WTC11 (cell line): ENCODE measurements around the gene WDR89.

Source experiments
- CREB1 ChIP-seq: sonication (generic); formaldehyde crosslinking; IDR thresholded peaks from 2 replicates; pipeline ENCODE4 v1.8.0; 2023; ENCODE audit warnings: mild to moderate bottlenecking, missing genetic modification reagents
- CTCF ChIP-seq: fragments of 200-600 bp; IDR thresholded peaks from 2 replicates; pipeline ENCODE4 v1.8.0; 2022; ENCODE audit warnings: antibody characterized with exemption
- ESRRA ChIP-seq: sonication (generic); formaldehyde crosslinking; IDR thresholded peaks from 2 replicates; pipeline ENCODE4 v1.8.1; 2022; ENCODE audit warnings: mild to moderate bottlenecking, missing genetic modification reagents, borderline replicate concordance
- IRF2 ChIP-seq: sonication (generic); formaldehyde crosslinking; IDR thresholded peaks from 2 replicates; pipeline ENCODE4 v1.8.0; 2022; ENCODE audit warnings: low read depth, missing genetic modification reagents, borderline replicate concordance
- KAT7 ChIP-seq: sonication (generic); formaldehyde crosslinking; IDR thresholded peaks from 2 replicates; pipeline ENCODE4 v1.8.1; 2023; ENCODE audit warnings: missing genetic modification reagents, mild to moderate bottlenecking, borderline replicate concordance
- MLX ChIP-seq: sonication (generic); formaldehyde crosslinking; IDR thresholded peaks from 2 replicates; pipeline ENCODE4 v1.8.1; 2023; ENCODE audit warnings: mild to moderate bottlenecking, missing genetic modification reagents, moderate library complexity
- PREB ChIP-seq: sonication (generic); formaldehyde crosslinking; IDR thresholded peaks from 2 replicates; pipeline ENCODE4 v1.8.1; 2022; ENCODE audit warnings: mild to moderate bottlenecking, missing genetic modification reagents, moderate library complexity, borderline replicate concordance
- SMAD3 ChIP-seq: sonication (generic); formaldehyde crosslinking; IDR thresholded peaks from 2 replicates; pipeline ENCODE4 v1.8.0; 2022; ENCODE audit warnings: missing genetic modification reagents, mild to moderate bottlenecking, borderline replicate concordance
- TEAD1 ChIP-seq: sonication (generic); formaldehyde crosslinking; IDR thresholded peaks from 2 replicates; pipeline ENCODE4 v1.8.0; 2022; ENCODE audit warnings: mild to moderate bottlenecking, missing genetic modification reagents
- TEAD4 ChIP-seq: sonication (generic); formaldehyde crosslinking; IDR thresholded peaks from 2 replicates; pipeline ENCODE4 v1.8.0; 2022; ENCODE audit warnings: mild to moderate bottlenecking, missing genetic modification reagents

GRCh38 chr14:63604626-63605025 is 37.0 kb downstream of the WDR89 start:
- TF ChIP-seq KAT7 (CRISPR knock-in tag) (no peak), MLX (CRISPR knock-in tag) (no peak), TEAD1 (CRISPR knock-in tag) (no peak), CTCF (no peak), SMAD3 (CRISPR knock-in tag) (no peak), ESRRA (CRISPR knock-in tag) (no peak), IRF2 (CRISPR knock-in tag) (no peak), TEAD4 (CRISPR knock-in tag) (no peak), CREB1 (CRISPR knock-in tag) (no peak), PREB (no peak)
